ENCODE results near the gene CD99L2. TPM values are rescaled to one million over a fixed set of nuclear protein-coding genes. Genes with fewer than 3 reads are reported as not detected.

The CD99L2 gene
- total RNA-seq, 4 donors from 2014 or later, result 202 to 289 (median 251) TPM

DNA sequence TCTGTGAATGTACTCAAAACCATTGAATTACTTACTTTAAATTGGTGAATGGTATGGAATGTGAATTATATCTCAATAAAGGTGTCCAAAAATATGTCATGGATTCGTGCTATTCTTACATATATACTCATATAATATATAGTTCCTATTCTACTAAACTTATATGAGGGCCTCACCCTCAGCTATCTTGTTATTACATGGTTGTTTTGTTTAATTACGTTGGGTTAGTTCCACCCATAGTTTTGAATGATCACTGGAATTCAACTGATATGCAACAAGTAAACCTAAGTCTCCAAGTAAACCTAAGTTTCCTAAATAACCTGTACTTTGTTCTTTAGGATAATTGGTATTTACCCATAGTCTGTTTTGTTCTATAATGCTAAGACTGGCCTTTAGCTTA, 30.6 kb upstream of the CD99L2 start:
- intact Hi-C loops (cut with DNase I; ENCODE audit: low total_unique reads) (no loop called here), in situ Hi-C loops (cut with MboI; ENCODE audit: low sequenced_read_pairs in 4 of 4) (no loop called here)
- ATAC-seq (no peak), DNase-seq (no peak)
- no peaks in the 10 kb centered on the region for H3K36me3 ChIP-seq
- no peaks in the 10 kb centered on the region for H3K27me3 ChIP-seq
- TF ChIP-seq POLR2A (IDR thresholded peaks at IDR 0.05), result no peak
- TF ChIP-seq, protein P1, sequence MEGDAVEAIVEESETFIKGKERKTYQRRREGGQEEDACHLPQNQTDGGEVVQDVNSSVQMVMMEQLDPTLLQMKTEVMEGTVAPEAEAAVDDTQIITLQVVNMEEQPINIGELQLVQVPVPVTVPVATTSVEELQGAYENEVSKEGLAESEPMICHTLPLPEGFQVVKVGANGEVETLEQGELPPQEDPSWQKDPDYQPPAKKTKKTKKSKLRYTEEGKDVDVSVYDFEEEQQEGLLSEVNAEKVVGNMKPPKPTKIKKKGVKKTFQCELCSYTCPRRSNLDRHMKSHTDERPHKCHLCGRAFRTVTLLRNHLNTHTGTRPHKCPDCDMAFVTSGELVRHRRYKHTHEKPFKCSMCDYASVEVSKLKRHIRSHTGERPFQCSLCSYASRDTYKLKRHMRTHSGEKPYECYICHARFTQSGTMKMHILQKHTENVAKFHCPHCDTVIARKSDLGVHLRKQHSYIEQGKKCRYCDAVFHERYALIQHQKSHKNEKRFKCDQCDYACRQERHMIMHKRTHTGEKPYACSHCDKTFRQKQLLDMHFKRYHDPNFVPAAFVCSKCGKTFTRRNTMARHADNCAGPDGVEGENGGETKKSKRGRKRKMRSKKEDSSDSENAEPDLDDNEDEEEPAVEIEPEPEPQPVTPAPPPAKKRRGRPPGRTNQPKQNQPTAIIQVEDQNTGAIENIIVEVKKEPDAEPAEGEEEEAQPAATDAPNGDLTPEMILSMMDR (IDR thresholded peaks at IDR 0.05 in 4 of 5, conservative IDR thresholded peaks at IDR 0.05 in 1 of 5), result no peak
- H3K27ac ChIP-seq, result no peak overlapping the region
- H3K9me3 ChIP-seq, result no peaks in the 10 kb centered on the region
- no peaks in the 10 kb centered on the region for H3K4me1 ChIP-seq
- H3K4me3 ChIP-seq, result no peak overlapping the region

DNA sequence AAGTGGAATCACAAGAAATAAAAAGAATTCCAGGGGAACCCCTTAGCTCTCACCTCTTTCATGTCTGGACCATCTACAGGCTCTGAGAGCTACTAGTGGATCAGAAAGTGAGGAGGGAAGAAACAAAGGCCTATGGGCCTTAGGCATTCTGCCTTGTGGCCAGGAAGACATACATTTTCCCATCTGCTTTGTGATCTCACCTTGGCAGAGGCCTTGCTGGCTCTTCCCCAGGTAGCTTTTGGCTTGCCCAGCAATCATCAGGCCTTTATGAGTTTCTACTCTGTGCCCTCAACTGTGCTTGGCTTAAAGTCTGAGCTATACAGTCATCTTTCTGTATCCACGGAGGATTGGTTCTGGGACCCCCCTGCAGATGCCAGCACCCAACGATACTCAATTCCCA, 28.3 kb upstream of the CD99L2 start:
- no peak for DNase-seq
- Histone ChIP-seq H3K9me3 (no peaks in the 10 kb centered on the region), H3K36me3 (no peaks in the 10 kb centered on the region), H3K27me3 (no peaks in the 10 kb centered on the region), H3K27ac (no peak overlapping the region), H3K4me1 (no peaks in the 10 kb centered on the region), H3K4me3 (no peak overlapping the region)
- intact Hi-C loops (cut with DNase I; ENCODE audit: low total_unique reads) (no loop called here), in situ Hi-C loops (cut with MboI; ENCODE audit: low sequenced_read_pairs in 4 of 4) (no loop called here)
- no peak for ATAC-seq
- no peak for TF ChIP-seq POLR2A (IDR thresholded peaks at IDR 0.05)
- TF ChIP-seq, protein P1 (IDR thresholded peaks at IDR 0.05 in 4 of 5, conservative IDR thresholded peaks at IDR 0.05 in 1 of 5), result no peak

DNA sequence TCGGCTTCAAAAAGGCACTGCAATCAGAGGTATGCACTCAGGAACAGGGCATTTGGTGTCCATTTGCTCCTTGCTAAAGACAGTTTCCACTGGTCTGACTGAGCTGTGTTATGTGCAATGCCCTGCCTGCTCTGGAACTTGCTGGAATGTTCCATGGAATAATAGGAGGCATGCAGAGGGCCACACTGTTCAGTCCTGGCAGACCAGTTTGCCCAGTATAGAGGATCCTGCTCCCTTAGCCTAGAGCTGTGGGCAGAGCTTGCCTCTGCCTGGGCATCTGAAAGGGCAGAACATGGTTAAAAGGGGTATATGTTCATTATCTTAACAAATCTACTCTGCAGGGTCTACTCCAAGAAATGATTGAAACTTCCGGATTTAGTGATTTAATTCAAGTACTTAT, 27.8 kb upstream of the CD99L2 start:
- in situ Hi-C loops (cut with MboI; ENCODE audit: low sequenced_read_pairs in 4 of 4) (no loop called here), intact Hi-C loops (cut with DNase I; ENCODE audit: low total_unique reads) (no loop called here)
- no peaks in the 10 kb centered on the region for H3K9me3 ChIP-seq
- no peak overlapping the region for H3K4me3 ChIP-seq
- no peaks in the 10 kb centered on the region for H3K4me1 ChIP-seq
- TF ChIP-seq POLR2A (IDR thresholded peaks at IDR 0.05), result no peak
- TF ChIP-seq, protein P1 (IDR thresholded peaks at IDR 0.05 in 4 of 5, conservative IDR thresholded peaks at IDR 0.05 in 1 of 5), result no peak
- DNase-seq (no peak), ATAC-seq (no peak)
- no peaks in the 10 kb centered on the region for H3K27me3 ChIP-seq
- no peak overlapping the region for H3K27ac ChIP-seq
- H3K36me3 ChIP-seq, result no peaks in the 10 kb centered on the region

DNA sequence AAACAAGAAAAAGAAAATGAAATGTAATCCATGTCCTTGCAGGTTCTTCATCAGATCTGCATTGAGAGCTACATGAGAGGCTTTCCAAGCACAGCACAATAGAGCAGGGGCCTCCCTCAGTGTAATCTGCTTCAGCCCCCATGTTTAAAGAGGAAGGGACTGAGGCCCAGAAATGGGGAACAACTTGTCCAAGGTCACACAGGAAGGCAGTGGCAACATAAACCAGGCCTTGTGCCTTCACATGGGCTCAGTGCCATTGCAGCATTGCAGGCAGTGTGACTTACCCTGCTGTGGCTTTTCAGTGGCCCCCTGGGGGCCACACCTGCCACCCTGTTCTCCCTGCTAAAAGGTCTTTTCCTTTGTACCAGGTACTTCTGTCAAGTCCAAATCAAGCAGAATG, 20.9 kb upstream of the CD99L2 start:
- Histone ChIP-seq H3K27ac (no peak overlapping the region), H3K4me3 (no peak overlapping the region), H3K9me3 (no peaks in the 10 kb centered on the region), H3K4me1 (no peaks in the 10 kb centered on the region), H3K27me3 (no peaks in the 10 kb centered on the region), H3K36me3 (no peaks in the 10 kb centered on the region)
- TF ChIP-seq, protein P1 (IDR thresholded peaks at IDR 0.05 in 4 of 5, conservative IDR thresholded peaks at IDR 0.05 in 1 of 5), result no peak
- no peak for TF ChIP-seq POLR2A (IDR thresholded peaks at IDR 0.05)
- intact Hi-C loops (cut with DNase I; ENCODE audit: low total_unique reads) (no loop called here), in situ Hi-C loops (cut with MboI; ENCODE audit: low sequenced_read_pairs in 4 of 4) (no loop called here)
- ATAC-seq (no peak), DNase-seq (no peak)

DNA sequence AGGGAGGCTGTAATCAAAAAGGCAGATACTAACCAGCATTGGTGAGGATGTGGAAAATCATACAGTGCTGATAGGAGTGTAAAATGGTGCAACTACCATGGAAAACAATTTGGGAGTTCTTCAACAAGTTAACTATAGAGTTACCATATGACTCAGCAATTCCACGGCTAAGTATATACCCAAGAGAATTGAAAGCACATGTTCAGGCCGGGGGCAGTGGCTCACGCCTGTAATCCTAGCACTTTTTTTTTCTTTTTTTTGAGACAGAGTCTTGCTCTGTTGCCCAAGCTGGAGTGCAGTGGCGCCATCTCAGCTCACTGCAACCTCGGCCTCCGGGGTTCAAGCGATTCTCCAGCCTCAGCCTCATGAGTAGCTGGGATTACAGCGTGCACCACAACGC, 15.0 kb upstream of the CD99L2 start:
- no peaks in the 10 kb centered on the region for H3K36me3 ChIP-seq
- H3K4me1 ChIP-seq, result no peaks in the 10 kb centered on the region
- H3K9me3 ChIP-seq, result no peaks in the 10 kb centered on the region
- DNase-seq, result no peak
- intact Hi-C loops (cut with DNase I; ENCODE audit: low total_unique reads), result no loop called here
- H3K4me3 ChIP-seq, result no peak overlapping the region
- in situ Hi-C loops (cut with MboI; ENCODE audit: low sequenced_read_pairs in 4 of 4), result no loop called here
- TF ChIP-seq, protein P1 (IDR thresholded peaks at IDR 0.05 in 4 of 5, conservative IDR thresholded peaks at IDR 0.05 in 1 of 5), result no peak
- no peak for TF ChIP-seq POLR2A (IDR thresholded peaks at IDR 0.05)
- no peak for ATAC-seq
- no peak overlapping the region for H3K27ac ChIP-seq
- no peaks in the 10 kb centered on the region for H3K27me3 ChIP-seq
